SK-N-MC (cell line): Measurements from ENCODE around the gene MYO1A.

Source experiments
- DNase-seq: peaks from one replicate; pipeline ENCODE4 v3.0.0-alpha.2; 2011; ENCODE audit warnings: low read depth, low spot score
- H3K27ac ChIP-seq: fragments of 200-600 bp; sonication (generic); 2 replicates; pipeline ENCODE4 v1.5.1; 2016; ENCODE audit warnings: mixed run types
- H3K36me3 ChIP-seq: fragments of 200-600 bp; sonication (generic); 2 replicates; pipeline ENCODE4 v1.6.1; 2017; ENCODE audit warnings: antibody characterized with exemption, low read length, mixed read lengths; ENCODE audit not compliant: insufficient read depth
- H3K4me3 ChIP-seq: fragments of 200-600 bp; sonication (generic); 2 replicates; pipeline ENCODE4 v1.5.1; 2016
- H3K9ac ChIP-seq: fragments of 200-600 bp; sonication (generic); 2 replicates; pipeline ENCODE4 v1.8.0; 2017; ENCODE audit warnings: mixed run types, mixed read lengths; ENCODE audit not compliant: insufficient read length
- H3K9me3 ChIP-seq: fragments of 200-600 bp; sonication (generic); 2 replicates; pipeline ENCODE4 v1.6.1; 2017; ENCODE audit warnings: low read depth, mild to moderate bottlenecking, antibody characterized with exemption, low read length, moderate library complexity, mixed read lengths
- EZH2 ChIP-seq: fragments of 200-600 bp; sonication (generic); IDR thresholded peaks from one replicate; pipeline ENCODE4 v1.6.1; 2017; ENCODE audit warnings: antibody characterized with exemption
- FOXP2 ChIP-seq: optimal IDR thresholded peaks from 2 replicates; pipeline ENCODE3; 2011; ENCODE audit warnings: mild to moderate bottlenecking, moderate library complexity; ENCODE audit not compliant: insufficient read depth; ENCODE audit errors: extremely low read length, control extremely low read depth
- POLR2AphosphoS5 ChIP-seq: IDR thresholded peaks from 2 replicates; pipeline ENCODE4 v1.6.1; 2012; ENCODE audit warnings: mild to moderate bottlenecking, low read depth, low read length, borderline replicate concordance

Gene MYO1A

DNA sequence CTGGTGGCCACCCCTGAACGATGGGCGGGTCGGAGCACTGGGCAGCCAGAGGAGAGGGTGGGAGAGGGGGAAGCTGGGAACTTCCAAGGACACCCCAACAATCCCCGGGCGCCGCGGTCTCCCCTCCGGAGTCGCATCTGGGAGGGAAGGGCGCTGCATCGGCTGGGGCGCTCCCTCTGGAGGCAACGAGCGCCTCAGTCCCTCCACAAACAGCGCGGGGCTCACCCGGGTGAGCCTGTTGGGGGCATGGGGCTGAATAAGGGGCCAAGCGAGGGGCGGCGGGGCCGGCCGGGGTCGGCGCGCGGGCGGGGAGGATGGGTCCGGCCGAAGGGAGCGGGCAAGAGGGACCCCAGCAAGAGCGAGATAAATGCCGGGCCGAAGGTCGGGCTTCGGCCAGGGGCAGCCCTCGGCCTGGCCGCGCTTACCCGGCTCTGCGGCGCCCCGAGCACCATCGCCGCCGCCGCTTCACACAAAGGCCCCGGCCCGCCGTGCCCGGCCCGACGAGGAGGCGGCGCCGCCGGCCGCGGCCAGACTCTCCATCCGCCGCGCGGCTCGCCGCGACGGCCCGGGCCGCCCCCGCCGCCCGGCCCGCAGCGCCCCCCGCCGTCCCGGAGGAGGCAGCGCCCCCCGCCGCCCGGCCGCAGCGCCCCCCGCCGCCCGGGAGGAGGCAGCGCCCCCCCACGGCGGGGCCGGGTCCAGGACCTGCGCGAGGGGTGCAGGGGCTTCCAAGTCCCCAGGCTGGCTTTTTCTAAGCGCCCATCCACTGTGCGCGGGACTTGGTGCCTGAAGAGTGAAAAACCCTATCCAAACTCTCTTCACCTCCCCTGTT, 43.7 kb downstream of the MYO1A start, which contains the start of gene ZBTB39:
TSS of gene ZBTB39 (minus strand) at position 567 of the 829 bp plus-strand sequence. CDS start 1,629 bp downstream, outside the sequence.
- no peak within 1 kb of the TSS for H3K27ac ChIP-seq
- TF ChIP-seq POLR2AphosphoS5, result no peak
- TF ChIP-seq FOXP2, result no peak
- no peak for TF ChIP-seq EZH2

DNA sequence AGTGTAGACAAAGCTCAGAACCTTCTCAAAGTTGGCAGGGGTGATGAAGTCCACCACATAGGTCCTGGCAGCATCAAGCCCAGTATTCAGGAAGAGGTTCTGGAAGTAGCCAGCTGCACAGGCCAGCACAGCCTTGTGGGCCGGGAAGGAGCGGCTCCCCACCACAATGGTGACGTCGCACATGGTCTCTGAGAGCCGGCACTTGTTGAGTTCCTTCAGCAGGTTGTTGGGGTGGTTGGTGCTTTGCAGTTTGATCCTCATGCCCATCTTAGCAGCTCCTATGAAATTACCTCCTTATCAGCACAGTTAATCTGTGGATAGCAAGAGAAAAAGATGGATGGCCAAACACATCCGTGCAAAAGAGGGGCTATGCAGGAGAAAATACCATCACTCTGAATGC, 45.3 kb downstream of the MYO1A start:
- H3K36me3 ChIP-seq, result peaks cover 44% of the 10 kb centered on the region
- peak overlapping the region; percentile 91 for H3K9ac ChIP-seq

More for the DNA sequence above, 43.7 kb downstream of the MYO1A start, which contains the start of gene ZBTB39:
- peak within 1 kb of the TSS; percentile 88 for H3K4me3 ChIP-seq
- peaks cover 34% of the 10 kb centered on the region for H3K36me3 ChIP-seq
- DNase-seq, result no peak
- H3K9ac ChIP-seq, result peak within 1 kb of the TSS; percentile 91
- H3K9me3 ChIP-seq, result no peaks in the 10 kb centered on the region

DNA sequence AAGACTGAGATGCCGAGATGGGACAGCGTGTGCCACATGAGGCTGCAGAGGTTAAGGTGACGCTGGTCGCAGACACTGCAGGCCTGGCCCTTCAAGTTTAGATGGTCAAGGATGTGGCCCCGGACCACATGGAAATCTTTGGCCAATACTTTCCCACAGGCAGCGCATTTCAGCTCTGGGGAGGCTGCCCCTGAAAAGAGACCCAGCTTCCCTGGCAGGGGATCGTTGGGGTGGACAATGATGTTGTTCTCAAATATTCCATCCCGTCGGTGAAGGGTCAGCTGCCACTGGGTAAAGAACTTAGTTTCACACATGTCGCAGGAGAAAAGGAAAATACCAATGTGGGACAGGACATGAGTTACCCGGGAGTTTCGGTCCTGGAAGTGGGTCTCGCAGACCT, 46.5 kb downstream of the MYO1A start:
- Histone ChIP-seq H3K9me3 (no peaks in the 10 kb centered on the region), H3K27ac (no peak overlapping the region), H3K4me3 (no peak overlapping the region), H3K9ac (no peak overlapping the region), H3K36me3 (peaks cover 46% of the 10 kb centered on the region)
- no peak for DNase-seq
- TF ChIP-seq POLR2AphosphoS5 (no peak), FOXP2 (no peak), EZH2 (no peak)

More for the DNA sequence above, 45.3 kb downstream of the MYO1A start:
- DNase-seq, result no peak
- no peak overlapping the region; the same call in 1 of the 2 replicates for H3K4me3 ChIP-seq
- no peaks in the 10 kb centered on the region for H3K9me3 ChIP-seq
- no peak overlapping the region for H3K27ac ChIP-seq
- no peak for TF ChIP-seq FOXP2
- TF ChIP-seq POLR2AphosphoS5, result no peak
- TF ChIP-seq EZH2, result no peak

DNA sequence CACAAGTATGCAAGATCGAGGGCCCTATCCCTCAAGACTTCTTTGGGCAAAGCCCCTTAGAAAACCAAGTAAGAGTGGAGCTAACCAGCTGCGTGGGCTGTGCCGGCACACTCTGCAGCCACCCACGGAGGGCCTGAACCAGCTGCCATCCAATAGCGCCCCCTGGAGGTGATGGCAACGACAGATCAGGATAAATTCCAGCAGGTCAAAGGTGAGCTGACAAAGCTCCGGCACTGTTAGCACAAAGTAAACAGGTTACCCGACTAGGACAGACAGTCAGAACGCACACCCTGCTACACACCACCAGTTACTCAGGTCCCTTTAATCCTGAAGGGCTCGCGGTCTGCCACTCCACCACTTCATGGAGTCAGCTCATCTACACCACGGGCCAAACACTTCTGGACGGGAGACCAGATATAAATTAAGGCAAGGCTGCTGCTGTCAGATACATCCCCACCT, 48.5 kb downstream of the MYO1A start:
- Histone ChIP-seq H3K4me3 (no peak overlapping the region), H3K36me3 (peaks cover 46% of the 10 kb centered on the region), H3K27ac (no peak overlapping the region), H3K9me3 (no peaks in the 10 kb centered on the region), H3K9ac (no peak overlapping the region)
- TF ChIP-seq EZH2 (no peak), POLR2AphosphoS5 (no peak), FOXP2 (no peak)
- DNase-seq, result no peak

DNA sequence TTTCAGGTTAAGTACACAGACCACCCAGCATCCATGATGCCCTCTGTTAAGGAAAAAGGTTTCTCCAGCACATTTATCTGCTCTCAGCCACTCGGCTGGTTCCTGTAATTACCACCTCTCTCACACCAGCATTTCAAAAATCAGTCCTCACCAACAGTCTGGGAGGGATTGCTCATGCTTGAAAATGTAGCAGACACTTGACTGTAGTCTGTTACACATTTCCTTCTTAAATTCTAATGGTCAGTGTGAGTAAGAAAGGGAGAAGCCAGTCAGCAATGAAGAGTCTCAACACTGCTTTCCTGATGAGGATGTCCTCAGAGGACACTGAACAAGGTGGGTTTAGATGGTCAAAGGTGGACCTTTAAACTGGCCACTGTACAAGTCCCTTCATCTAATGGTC, 49.5 kb downstream of the MYO1A start:
- TF ChIP-seq POLR2AphosphoS5 (no peak), EZH2 (no peak), FOXP2 (no peak)
- no peaks in the 10 kb centered on the region for H3K9me3 ChIP-seq
- H3K9ac ChIP-seq, result no peak overlapping the region
- no peak overlapping the region for H3K4me3 ChIP-seq
- no peak overlapping the region for H3K27ac ChIP-seq
- DNase-seq, result no peak
- peaks cover 46% of the 10 kb centered on the region for H3K36me3 ChIP-seq

DNA sequence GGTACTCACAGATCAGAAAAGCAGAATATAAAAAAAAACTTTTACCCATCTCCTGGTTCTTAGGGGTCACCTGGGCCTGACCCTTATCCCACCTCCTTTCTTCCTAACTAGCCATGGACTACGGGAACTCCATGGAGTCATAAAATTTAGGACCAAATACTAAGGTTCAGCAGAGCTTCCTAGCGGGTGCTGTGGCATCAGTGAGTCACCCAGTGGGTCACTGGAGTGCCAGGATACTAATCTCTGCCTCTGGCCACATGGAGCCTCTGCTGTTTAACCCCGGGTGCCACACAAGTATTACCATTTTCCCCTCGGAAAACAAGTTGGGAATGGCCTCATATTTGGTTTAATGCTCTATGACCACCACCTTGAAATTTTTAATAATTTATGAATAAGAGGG, 50.5 kb downstream of the MYO1A start:
- Histone ChIP-seq H3K36me3 (peaks cover 42% of the 10 kb centered on the region), H3K4me3 (no peak overlapping the region), H3K27ac (no peak overlapping the region), H3K9me3 (no peaks in the 10 kb centered on the region), H3K9ac (no peak overlapping the region)
- TF ChIP-seq POLR2AphosphoS5, result no peak
- TF ChIP-seq FOXP2, result no peak
- TF ChIP-seq EZH2, result no peak
- DNase-seq, result no peak

DNA sequence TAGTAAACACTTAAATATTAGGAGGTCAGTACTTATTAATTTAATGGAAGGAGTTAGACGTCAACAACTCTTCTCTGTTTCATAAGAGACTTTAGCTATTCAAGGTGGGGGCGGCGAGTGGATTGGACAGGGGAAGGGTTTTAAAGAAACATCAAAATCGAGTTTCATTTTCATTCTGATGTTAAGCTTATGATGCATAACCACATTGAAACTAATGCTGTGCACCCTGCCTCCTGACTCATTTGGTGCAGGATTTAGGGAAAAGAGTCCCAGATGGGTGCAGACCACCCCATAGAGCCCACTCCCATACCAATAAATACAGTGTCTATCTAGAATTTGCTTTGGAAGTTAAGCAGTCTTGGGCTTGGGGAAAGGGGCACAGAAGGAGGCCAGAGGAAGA, 50.9 kb downstream of the MYO1A start:
- DNase-seq, result no peak
- H3K4me3 ChIP-seq, result no peak overlapping the region
- peaks cover 37% of the 10 kb centered on the region for H3K36me3 ChIP-seq
- no peaks in the 10 kb centered on the region for H3K9me3 ChIP-seq
- no peak overlapping the region for H3K9ac ChIP-seq
- H3K27ac ChIP-seq, result no peak overlapping the region
- TF ChIP-seq EZH2 (no peak), FOXP2 (no peak), POLR2AphosphoS5 (no peak)

DNA sequence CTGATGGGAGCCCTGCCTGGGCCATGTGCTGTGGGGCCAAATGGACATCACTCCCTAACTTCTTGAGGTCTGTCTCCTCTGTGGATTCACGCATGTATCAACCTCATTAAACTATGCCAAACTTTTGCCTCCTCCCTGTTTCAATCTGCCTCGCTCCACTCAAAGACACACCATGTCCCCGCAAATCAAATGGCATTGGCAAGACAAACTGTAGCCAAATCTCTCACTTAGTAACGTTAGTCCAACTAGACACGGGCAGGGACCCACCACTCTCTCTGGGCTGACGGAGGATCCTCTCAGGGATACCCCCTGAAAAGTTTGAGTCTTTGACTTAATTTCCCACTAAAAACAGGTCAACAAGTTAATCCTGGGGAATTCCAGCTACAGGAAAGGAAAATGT, 51.6 kb downstream of the MYO1A start:
- Histone ChIP-seq H3K9ac (no peak overlapping the region), H3K27ac (no peak overlapping the region), H3K36me3 (peaks cover 31% of the 10 kb centered on the region), H3K4me3 (no peak overlapping the region), H3K9me3 (no peaks in the 10 kb centered on the region)
- DNase-seq, result no peak
- TF ChIP-seq FOXP2 (no peak), POLR2AphosphoS5 (no peak), EZH2 (no peak)
